Retinal pigment epithelial cell (primary cell): Measurements from ENCODE around the gene FGD4.

Source experiments
- DNase-seq: peaks from one replicate; pipeline ENCODE4 v3.0.0-alpha.2; 2010; ENCODE audit warnings: low read depth
- H3K4me3 ChIP-seq: 2 replicates; pipeline ENCODE4 v1.5.1; 2011; ENCODE audit warnings: mild to moderate bottlenecking, low read length, control low read depth, moderate library complexity
- CTCF ChIP-seq: conservative IDR thresholded peaks from 2 replicates; pipeline ENCODE4 v1.5.1; 2011; ENCODE audit warnings: low read depth, low read length, control low read depth, inconsistent platforms

Gene FGD4

GRCh38 chr12:32650508-32650907 lies 251.2 kb downstream of the FGD4 start:
- no peak for DNase-seq
- no peak overlapping the region for H3K4me3 ChIP-seq
- TF ChIP-seq CTCF = no peak

DNA sequence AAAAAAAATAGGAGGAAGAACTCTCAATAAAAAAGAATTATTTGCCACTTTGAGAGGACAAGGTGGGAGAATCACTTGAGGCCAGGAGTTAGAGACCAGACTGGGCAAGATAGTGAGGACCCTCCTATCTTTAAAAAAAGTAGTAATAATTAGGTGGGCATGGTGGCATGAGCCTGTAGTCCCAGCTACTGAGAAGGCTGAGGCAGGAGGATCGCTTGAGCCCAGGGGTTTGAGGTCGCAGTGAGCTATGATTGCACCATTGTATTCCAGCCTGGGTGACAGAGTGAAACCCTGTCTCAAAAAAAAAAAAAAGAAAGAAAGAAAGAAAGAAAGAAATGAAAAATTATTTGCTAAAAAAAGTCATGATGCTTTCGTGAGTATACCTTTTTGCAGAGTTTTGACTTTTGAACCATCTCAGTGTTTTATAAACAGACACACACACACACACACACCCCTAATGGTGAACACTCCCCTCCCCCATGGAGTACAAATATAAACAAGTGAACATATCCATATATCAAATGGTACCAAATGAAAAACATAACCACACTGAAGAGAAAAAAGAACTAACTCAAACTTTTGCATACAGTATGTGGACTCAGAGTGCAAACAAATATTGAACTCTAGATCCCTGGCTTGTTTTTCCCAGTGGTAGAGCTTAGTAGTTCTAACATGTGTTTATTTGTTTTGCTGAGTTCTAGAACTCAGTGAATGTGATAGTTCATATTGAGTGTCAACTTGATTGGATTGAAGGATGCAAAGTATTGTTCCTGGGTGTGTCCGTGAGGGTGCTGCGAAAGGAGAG lies 252.0 kb downstream of the FGD4 start:
- no peak for TF ChIP-seq CTCF
- DNase-seq = no peak
- no peak overlapping the region for H3K4me3 ChIP-seq

DNA sequence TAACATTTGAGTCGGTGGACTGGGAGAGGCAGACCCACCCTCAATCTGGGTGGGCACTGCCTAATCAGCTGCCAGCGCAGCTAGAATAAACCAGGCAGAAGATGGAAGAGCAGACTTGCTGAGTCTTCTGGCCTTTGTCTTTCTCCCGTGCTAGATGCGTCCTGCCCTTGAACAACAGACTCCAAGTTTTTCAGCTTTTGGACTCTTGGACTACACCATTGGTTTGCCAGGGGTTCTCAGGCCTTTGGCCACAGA lies 252.5 kb downstream of the FGD4 start:
- DNase-seq = no peak
- no peak overlapping the region for H3K4me3 ChIP-seq
- no peak for TF ChIP-seq CTCF

- no peak for TF ChIP-seq CTCF
- no peak for DNase-seq
- H3K4me3 ChIP-seq = no peak overlapping the region
Measured at GRCh38 chr12:32659908-32660440, 260.6 kb downstream of the FGD4 start.

DNA sequence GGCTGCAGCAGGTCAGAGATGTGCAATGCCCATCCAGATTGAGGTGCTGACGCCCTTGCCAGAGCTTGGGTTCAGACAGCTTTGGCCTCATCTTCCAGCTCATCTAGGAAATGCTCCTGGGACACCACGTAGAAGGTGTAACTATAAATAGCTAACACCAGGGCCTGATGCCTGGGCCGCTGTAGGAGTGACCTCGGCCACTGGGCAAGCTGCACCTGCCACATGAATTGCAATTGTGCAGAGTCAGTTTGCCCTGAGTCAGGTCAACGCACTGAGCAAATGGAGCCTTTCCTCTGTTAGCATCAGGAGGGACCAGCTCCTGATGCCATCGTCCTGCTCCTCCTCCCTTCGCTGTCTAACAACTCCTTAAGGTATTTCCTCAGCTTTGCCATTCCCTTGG lies 262.3 kb downstream of the FGD4 start:
- no peak overlapping the region for H3K4me3 ChIP-seq
- no peak for DNase-seq
- TF ChIP-seq CTCF = no peak

GRCh38 chr12:32662665-32663064 lies 263.3 kb downstream of the FGD4 start:
- no peak for TF ChIP-seq CTCF
- no peak overlapping the region for H3K4me3 ChIP-seq
- DNase-seq = no peak

DNA sequence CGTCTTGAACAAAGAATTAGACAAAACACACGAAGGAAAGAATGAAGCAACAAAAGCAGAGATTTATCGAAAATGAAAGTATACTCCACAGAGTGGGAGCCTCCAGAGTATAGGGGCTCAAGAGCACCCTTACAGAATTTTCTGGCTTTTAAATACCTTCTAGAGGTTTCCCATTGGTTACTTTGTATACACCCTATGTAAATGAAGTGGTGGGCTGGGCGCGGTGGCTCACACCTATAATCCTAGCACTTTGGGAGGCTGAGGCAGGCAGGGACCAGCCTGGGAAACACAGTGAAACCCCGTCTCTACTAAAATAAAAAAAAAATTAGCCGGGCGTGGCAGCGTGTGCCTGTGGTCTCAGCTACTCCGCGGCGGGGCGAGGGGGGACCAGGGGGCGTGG lies 266.7 kb downstream of the FGD4 start:
- H3K4me3 ChIP-seq = no peak overlapping the region
- no peak for DNase-seq
- no peak for TF ChIP-seq CTCF
